GM21367 (cell line): ENCODE results near the gene TRAF6.
"Not testable (repeated sequence)": the region's sequence is repeated elsewhere in the genome, so short reads cannot be mapped to it uniquely, and the experiment has no call there.

Experiments used
- ATAC-seq: cut with Tn5 transposase; IDR thresholded peaks from one replicate; pipeline ENCODE4 v1.9.1; 2021; ENCODE audit not compliant: unreplicated experiment

The TRAF6 gene, protein sequence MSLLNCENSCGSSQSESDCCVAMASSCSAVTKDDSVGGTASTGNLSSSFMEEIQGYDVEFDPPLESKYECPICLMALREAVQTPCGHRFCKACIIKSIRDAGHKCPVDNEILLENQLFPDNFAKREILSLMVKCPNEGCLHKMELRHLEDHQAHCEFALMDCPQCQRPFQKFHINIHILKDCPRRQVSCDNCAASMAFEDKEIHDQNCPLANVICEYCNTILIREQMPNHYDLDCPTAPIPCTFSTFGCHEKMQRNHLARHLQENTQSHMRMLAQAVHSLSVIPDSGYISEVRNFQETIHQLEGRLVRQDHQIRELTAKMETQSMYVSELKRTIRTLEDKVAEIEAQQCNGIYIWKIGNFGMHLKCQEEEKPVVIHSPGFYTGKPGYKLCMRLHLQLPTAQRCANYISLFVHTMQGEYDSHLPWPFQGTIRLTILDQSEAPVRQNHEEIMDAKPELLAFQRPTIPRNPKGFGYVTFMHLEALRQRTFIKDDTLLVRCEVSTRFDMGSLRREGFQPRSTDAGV

DNA sequence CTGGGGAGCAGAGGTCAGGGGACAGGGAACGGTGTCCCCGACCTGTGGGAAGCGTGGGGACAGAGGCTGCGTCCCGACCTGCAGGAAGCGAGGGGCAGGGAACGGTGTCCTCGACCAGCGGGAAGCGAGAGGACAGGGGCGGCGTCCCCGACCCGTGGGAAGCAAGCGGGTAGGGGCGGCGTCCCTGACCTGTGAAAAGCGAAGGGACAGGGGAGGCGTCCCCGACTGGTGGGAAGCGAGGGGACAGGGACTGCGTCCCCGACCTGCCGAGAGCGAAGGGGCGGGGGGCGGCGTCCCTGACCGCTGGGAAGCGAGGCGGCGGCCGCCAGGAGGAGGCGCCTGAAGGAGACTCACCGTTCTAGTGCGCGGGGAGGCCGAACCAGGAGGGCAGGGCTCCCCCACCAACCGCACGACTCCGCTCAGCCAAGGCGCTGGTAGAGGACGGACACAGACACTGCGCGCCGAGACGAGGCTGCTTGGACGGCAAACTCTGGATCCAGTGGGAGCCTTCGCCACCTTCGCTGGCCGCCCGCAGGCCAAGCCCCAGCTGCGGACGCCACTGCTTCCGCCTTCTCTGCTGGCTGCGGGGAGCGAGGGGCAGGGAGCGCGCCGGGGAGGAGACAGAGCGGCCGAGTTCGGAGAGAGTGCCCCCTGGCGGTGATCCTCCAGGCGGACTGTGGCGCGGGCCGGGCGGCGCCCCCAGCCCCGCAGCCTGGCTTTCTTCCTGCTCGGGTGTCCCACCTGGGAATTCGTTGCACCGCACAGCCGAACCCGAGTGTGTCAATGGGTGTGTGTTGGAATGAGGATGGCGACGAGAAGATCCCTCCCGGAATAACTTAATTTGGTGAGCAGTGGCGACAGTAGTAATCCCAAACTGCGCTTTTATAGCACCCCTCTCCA is at the start of gene TRAF6:
Gene TRAF6, minus strand, starts transcription at position 579 of the 900 bp plus-strand sequence. CDS start 8,757 bp downstream, outside the sequence.
- ATAC-seq: peak; percentile 94

DNA sequence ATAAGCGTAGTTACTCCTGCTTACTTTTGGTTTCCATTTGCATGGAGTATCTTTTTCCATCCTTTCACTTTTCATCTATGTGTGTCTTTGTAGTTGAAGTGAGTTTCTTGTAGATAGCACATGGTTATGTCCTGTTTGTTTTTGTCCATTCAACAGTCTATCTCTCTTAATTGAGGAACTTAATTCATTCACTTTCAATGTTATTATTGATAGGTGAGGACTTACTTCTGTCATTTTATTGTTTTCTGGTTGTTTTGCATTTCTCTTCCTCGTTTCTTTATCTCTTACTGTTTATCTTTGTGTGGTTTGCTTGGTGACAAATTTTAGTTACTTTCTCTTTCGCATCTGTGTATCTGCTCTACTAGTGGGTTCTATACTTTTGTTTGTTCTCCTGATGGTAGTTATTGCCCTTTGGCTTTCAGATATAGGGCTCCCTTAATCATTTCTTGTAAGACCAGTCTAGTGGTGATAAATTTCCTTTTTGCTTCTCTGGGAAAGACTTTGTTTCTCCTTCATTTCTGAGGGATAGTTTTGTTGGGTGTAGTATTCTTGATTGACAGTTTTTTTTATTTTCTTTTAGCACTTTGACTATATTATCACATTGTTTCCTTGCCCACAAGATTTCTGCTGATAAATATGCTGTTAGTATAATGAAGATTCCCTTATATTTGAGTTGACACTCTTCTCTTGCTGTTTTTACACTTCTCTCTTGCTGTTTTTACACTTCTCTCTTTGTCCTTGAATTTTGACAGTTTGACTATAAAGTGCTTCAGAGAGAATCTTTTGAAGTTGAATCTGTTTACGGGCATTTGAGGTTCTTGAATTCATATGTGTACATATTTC is 48.7 kb upstream of the TRAF6 start:
- ATAC-seq: peak; percentile 96

DNA sequence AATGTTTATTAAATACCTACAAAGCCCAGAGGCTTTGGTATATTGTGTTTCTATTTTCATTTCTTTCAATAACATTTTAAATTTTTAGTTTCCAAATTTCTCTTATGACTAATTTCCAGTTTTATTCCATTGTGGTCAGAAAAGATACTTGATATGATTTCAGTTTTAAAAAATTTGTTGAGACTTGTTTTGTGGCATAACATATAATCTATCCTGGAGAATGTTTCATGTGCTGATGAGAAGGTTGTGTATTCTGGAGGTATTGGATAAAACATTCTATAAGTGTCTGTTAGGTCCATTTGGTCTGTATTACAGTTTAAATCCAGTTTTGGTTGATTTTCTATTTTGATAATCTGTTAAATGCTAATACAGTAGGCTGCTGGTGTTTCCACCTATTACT is 47.9 kb upstream of the TRAF6 start:
- no peak for ATAC-seq

DNA sequence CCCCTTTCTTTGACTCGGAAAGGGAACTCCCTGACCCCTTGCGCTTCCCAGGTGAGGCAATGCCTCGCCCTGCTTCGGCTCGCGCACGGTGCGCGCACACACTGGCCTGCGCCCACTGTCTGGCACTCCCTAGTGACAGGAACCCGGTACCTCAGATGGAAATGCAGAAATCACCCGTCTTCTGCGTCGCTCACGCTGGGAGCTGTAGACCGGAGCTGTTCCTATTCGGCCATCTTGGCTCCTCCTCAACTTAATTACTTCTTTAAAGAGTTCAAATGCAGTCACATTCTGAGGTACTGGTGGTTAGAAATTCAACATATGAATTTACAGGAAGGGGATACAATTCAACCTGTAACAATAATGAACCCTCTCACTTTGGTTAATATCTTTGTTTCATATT is 47.3 kb upstream of the TRAF6 start:
- not testable (repeated sequence) for ATAC-seq

GRCh38 chr11:36550385-36551115 is 40.5 kb upstream of the TRAF6 start:
- no peak for ATAC-seq

DNA sequence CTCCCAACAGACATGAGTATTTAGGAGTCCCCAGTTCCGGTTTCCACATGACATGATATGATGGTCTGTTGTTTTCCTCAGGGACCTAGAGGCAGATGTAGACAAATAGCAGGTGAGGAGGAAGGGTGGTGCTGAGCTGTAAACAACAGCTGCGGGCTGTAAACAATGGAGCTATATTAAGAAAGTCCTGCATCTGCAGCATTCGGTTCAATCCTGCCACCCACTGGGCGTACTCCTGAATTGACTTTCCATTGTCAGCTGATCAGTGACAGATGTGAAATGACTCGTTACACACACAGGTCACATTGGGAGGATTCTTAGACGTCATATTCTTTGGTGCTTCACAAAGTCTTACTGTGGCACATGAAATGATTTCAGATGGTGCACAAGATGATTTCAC is 30.9 kb upstream of the TRAF6 start:
- peak; percentile 96 for ATAC-seq

DNA sequence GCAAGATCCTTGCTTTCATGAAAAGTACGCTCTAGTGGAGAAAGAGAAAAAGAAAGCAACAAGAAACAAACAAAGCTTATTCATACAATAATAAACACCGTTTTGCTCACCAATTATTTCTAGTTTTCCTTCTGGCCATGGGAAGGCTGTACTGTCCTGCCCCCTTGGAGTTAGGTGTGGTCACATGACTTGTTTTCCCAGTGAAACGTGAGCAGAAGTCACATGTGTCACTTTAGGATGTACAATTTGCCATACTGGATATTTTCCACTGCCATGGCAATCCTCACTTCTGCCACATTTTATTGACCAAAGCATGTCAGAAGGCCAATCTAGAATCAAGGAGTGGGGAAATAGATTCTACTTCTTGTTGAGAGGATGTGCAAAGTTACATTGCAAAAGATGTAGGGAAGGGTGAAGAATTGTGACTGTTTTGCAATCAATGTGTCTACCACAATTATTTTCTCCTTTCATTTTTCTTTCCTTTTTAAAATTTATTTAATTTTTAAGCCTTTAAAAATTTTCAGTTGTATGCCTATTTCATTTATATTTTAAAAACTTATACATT is 24.3 kb upstream of the TRAF6 start:
- ATAC-seq: no peak

DNA sequence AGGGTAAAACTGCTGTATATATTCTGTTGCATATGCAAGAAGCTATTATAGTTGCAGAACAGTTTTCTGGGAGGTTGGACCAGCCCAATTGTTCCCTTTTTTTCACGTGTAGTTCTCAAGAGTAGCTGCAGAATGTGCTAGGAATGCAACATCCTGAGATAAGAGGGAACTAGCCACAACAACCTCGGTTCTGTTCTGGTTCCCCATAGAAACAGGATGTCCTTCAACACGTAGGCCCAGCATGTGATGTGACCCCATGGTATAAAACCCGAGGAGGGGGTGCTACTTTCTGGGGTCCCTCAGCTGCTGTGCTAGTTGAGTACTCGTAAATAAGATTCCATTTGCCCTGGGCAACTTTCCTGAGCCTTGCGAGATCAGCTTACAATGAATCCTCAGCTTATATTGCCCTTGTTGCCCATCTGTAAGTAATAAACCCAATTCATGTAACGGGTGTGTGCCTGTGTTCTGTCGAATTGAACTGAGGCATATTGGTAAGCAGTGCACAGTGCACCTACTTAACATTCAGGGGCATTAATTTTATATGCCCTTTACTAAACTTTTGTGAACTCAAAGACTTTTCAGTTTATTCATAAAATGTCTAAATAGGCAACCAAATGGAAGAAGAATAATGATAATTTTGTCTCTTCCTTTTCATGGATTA is 23.0 kb upstream of the TRAF6 start:
- no peak for ATAC-seq

DNA sequence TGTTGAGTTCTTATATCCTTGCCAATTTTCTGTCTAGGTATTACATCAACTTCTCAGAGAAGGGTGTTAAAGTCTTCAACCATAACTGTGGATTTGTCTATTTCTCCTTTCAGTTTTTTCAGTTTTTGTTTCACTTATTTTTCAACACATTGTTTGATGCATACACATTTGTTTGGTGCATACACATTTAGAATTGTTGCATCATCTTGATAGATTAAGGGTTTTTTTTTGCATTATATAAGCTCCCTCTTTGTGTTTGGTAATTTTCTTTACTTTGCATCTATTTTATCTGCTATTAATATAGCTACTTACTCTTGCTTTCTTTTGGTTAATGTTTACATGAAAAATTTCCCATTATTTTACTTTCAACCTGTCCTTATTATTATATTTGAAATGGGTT is 20.8 kb upstream of the TRAF6 start:
- ATAC-seq: no peak

DNA sequence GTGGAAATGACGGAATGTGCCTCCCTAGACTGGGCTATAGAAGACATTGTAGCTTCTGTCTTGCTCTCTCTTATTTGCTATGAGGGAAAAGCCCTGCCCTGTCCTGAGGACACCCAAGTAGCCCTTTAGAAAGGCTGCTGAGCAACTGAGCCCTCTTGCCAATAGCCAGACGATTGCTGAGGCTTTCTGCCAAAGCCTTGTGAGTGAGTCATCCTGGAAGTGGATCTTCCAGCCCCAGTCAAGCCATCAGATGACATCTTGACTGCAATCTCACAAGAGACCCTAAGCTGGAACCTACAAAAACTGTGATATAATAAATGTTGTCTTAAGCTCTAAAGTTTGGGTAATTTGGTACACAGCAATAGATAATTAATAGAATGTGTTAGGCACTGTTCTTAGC is 3.9 kb upstream of the TRAF6 start:
- no peak for ATAC-seq

DNA sequence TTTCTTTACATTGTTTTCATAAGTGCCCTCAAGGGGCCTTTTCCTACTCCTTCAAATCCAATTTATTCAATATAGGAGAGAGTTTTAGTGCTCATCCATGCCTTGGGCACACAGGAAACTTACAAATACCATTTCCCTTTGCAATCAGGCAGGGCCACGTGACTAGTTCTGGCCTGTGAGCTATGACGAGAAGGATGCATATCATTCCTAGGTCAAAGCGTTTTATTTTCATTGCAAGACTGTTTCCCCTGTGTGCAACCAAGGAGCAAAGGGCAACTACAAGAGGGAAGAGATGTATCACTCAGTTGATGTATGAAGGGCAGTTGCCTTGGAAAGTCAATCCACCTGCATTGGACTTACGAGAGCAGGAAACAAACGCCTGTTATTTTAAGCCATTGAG is 1.9 kb upstream of the TRAF6 start:
- ATAC-seq: no peak

DNA sequence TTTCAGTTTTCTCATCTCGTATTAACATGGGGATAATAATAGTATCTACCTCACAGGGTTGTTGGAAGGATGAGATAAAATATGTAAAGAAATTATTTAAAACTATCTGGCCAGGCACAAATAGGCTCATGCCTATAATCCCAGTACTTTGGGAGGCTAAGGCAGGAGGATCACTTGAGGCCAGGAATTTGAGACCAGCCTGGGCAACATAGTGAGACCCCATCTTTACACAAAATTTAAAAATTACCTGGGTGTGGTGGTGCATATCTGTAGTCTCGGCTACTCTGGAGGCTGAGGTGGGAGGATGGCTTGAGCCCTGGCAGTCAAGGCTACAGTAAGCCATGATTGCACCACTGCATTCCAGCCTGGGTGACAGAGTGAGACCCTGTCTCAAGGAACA is 990 bp upstream of the TRAF6 start:
- not testable (repeated sequence) for ATAC-seq

DNA sequence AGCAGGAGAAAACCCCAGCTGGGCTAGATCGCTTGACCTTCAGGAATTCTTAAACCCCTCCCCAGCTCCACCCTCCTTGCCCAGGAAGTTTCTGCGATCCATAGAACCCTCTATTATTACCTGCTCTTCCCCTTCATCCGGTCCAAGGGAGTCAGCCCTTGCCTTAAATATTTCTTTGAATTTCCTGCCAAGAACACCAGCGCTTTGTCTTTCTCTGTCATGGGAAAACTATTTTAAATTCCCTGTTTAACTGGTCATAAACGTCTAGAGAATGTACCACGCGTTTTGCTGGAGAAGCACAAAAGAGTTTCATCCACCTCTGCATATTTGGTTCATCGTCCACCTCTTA is 496 bp upstream of the TRAF6 start:
- ATAC-seq: no peak

- ATAC-seq: no peak
These were observed 852 bp downstream of the TRAF6 start for GRCh38 chr11:36509201-36509639.

- ATAC-seq: no peak
These were observed 1.3 kb downstream of the TRAF6 start for GRCh38 chr11:36508743-36509142.

- no peak for ATAC-seq
These were observed 2.1 kb downstream of the TRAF6 start for GRCh38 chr11:36507824-36508489.

GRCh38 chr11:36501236-36501635 is 8.8 kb downstream of the TRAF6 start:
- no peak for ATAC-seq

DNA sequence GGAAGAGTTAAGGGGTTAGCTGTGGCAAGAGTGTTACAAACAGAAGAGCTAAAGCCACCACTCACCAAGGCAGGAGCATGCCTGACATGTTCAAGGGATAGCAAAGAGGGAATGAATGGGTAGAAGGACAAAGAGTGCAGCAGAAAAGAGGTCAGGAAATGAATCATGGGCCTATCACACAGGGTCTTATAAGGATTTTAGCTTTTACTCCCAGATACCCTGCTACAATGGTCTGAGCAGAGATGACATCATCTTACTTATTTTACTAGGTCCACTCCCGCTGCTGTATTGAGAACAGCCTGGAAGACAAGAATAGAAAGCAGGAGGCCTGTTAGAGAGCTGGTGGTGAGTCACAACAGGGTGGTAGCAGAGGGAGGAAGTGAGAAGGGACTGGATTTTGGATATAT is 9.8 kb downstream of the TRAF6 start:
- ATAC-seq: peak; percentile 93

- ATAC-seq: no peak
These were observed 10.8 kb downstream of the TRAF6 start for GRCh38 chr11:36499315-36499714.
